Uterus (tissue), 4 donors: Measurements from ENCODE around the gene GAD2. TPM values are rescaled to one million over a fixed set of nuclear protein-coding genes. Genes with fewer than 3 reads are reported as not detected.

Source experiments
- DNase-seq, 2 donors: peaks; one replicate each; pipeline ENCODE4 v3.0.0-alpha.2; 2019 to 2020
- H3K27ac ChIP-seq, 2 donors: fragments of 200-600 bp; sonication (generic); 1 replicate in 1 of 2; 2 replicates in 1 of 2; pipeline ENCODE4 v1.5.1; 2016 to 2018
- H3K27me3 ChIP-seq, 2 donors: fragments of 200-600 bp; sonication (generic); one replicate each; pipeline ENCODE4 v1.5.1; 2018 to 2019; ENCODE audit warnings: control low read depth in 1 of 2
- H3K36me3 ChIP-seq, 2 donors: fragments of 200-600 bp; sonication (generic); one replicate each; pipeline ENCODE4 v1.5.1; 2019; ENCODE audit warnings: control low read depth in 1 of 2
- H3K4me1 ChIP-seq, 2 donors: fragments of 200-600 bp; sonication (generic); one replicate each; pipeline ENCODE4 v1.5.1; 2018 to 2019; ENCODE audit warnings: control low read depth in 1 of 2
- H3K4me3 ChIP-seq, 2 donors: fragments of 200-600 bp; sonication (generic); 1 replicate in 1 of 2; 2 replicates in 1 of 2; pipeline ENCODE4 v1.5.1; 2018 to 2019; ENCODE audit warnings: mild to moderate bottlenecking in 1 of 2
- H3K9me3 ChIP-seq, 2 donors: fragments of 200-600 bp; sonication (generic); one replicate each; pipeline ENCODE4 v1.5.1; 2019; ENCODE audit warnings: control low read depth in 1 of 2
- POLR2A ChIP-seq, 2 donors: fragments of 450-650 bp; IDR thresholded peaks; one replicate each; pipeline ENCODE4 v1.6.1; 2016; ENCODE audit warnings: antibody characterized with exemption in 2 of 2, mild to moderate bottlenecking in 1 of 2, moderate library complexity in 1 of 2
- intact Hi-C: fragments of 100-400 bp; cut with DNase I; formaldehyde crosslinking; loops from one replicate; pipeline ENCODE4 v1.15.1; 2023; ENCODE audit warnings: low total_unique reads
- total RNA-seq, 4 donors: library from RNA; depleted of rRNA in 3 of 4; stranded (reverse); fragments of >200 nt in 3 of 4; gene quantifications; one replicate each; pipeline versions ENCODE4 v1.1.0 to v1.2.4, GENCODE V29; 2014 to 2023
- TF ChIP-seq, protein P1 (sequence below), 4 experiments: fragments of 200-600 bp in 2 of 4; fragments of 450-650 bp in 2 of 4; sonication (generic) in 2 of 4; IDR thresholded peaks; one replicate each; pipeline ENCODE4 v1.5.1; 2016 to 2019; ENCODE audit warnings: antibody characterized with exemption in 4 of 4, mild to moderate bottlenecking in 2 of 4, moderate library complexity in 1 of 4
- donor health status: DM: yes; HTN: yes; CAD: no.

The GAD2 gene
- total RNA-seq, 4 donors from 2014 or later: not detected

DNA sequence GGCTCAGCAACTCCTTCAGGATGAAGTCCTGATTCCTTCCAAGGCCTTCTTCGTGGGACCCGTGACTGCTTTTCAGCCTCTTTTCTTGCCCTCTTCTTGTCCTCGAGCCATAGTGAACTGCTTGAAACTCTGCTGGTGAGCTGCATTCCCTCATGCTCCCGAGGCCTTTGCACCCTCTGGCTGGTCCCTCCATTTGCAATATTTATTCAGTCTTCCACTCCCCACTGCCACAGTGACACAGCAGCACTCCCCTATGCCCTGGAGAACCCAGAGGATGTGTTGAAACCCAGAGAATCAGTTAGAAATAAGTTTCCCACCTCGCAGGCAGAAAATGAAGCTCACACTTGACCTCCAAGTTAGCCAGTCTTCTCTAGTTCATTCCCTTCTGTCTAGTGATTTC is 22.3 kb upstream of the GAD2 start:
- no peak overlapping the region for H3K4me3 ChIP-seq
- TF ChIP-seq POLR2A (IDR thresholded peaks at IDR 0.05): no peak
- TF ChIP-seq, protein P1, sequence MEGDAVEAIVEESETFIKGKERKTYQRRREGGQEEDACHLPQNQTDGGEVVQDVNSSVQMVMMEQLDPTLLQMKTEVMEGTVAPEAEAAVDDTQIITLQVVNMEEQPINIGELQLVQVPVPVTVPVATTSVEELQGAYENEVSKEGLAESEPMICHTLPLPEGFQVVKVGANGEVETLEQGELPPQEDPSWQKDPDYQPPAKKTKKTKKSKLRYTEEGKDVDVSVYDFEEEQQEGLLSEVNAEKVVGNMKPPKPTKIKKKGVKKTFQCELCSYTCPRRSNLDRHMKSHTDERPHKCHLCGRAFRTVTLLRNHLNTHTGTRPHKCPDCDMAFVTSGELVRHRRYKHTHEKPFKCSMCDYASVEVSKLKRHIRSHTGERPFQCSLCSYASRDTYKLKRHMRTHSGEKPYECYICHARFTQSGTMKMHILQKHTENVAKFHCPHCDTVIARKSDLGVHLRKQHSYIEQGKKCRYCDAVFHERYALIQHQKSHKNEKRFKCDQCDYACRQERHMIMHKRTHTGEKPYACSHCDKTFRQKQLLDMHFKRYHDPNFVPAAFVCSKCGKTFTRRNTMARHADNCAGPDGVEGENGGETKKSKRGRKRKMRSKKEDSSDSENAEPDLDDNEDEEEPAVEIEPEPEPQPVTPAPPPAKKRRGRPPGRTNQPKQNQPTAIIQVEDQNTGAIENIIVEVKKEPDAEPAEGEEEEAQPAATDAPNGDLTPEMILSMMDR (IDR thresholded peaks at IDR 0.05): no peak
- no peak overlapping the region for H3K27ac ChIP-seq
- H3K4me1 ChIP-seq: no peaks in the 10 kb centered on the region
- DNase-seq: no peak
- no peaks in the 10 kb centered on the region for H3K9me3 ChIP-seq
- H3K36me3 ChIP-seq: no peaks in the 10 kb centered on the region
- H3K27me3 ChIP-seq: no peaks in the 10 kb centered on the region
- intact Hi-C loops: no loop called here

DNA sequence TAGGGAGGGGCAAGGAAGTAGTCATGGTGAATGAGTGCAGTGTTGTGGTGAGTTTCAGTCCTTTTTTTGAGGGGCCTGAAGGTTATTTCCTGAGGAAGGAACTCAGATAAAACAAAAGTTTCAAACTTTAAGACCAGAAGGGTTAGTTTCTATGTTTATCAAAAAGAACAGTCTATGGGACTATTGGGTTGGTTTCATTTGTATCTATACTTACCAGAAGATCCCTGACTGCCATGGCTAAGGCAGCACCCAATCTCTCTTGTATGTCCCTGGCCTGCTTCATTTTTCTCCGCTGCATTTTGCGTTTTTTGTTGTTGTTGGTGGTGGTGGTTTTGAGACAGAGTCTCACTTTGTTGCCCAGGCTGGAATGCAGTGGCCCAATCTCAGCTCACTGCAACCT is 19.3 kb upstream of the GAD2 start:
- TF ChIP-seq, protein P1 (IDR thresholded peaks at IDR 0.05): no peak
- no peak for TF ChIP-seq POLR2A (IDR thresholded peaks at IDR 0.05)
- Histone ChIP-seq H3K27me3 (no peaks in the 10 kb centered on the region), H3K27ac (no peak overlapping the region), H3K36me3 (no peaks in the 10 kb centered on the region), H3K4me3 (no peak overlapping the region), H3K9me3 (no peaks in the 10 kb centered on the region), H3K4me1 (no peaks in the 10 kb centered on the region)
- no peak for DNase-seq
- intact Hi-C loops: no loop called here

DNA sequence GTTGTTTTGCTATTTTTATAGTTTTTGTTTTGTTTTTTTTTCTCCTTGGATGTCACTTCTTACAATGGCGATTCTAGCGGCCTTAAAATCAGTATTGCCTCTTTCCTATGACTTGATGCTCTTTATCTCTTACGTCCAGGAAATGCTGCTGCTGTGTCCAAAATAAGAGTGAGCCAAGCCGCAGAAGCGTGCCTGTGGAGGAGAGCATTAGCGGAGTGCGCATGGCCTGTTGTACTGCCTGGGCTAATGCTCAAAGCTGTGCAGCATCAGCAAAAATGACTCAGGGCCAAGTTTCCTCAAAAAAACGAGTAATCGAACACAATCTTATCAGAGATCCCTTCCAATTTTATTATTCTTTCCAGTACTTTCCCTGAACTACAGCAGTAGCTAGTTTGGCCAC is 18.5 kb upstream of the GAD2 start:
- Histone ChIP-seq H3K9me3 (no peaks in the 10 kb centered on the region), H3K36me3 (no peaks in the 10 kb centered on the region), H3K4me3 (no peak overlapping the region), H3K27ac (no peak overlapping the region), H3K4me1 (no peaks in the 10 kb centered on the region), H3K27me3 (no peaks in the 10 kb centered on the region)
- DNase-seq: no peak
- intact Hi-C loops: no loop called here
- TF ChIP-seq, protein P1 (IDR thresholded peaks at IDR 0.05): no peak
- no peak for TF ChIP-seq POLR2A (IDR thresholded peaks at IDR 0.05)

DNA sequence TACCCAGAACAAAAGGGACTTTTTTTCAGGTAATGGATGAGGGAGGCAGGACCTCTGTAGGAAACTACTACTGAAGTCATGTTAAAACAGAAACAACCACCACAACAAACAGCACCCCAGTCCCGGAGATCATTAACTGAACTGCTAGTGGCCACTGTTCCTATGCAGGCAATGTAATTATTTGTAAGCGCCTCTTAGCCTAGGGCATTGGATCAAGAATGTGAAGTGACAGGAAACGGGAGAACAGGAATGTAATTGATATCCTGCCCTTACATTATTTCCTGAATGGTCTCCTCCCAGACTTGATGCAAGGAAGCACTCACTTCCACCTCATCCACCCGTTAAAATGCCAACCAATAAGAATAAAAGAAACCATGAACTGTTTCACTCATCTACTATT is 16.7 kb upstream of the GAD2 start:
- no peak overlapping the region for H3K27ac ChIP-seq
- intact Hi-C loops: no loop called here
- H3K4me1 ChIP-seq: no peaks in the 10 kb centered on the region
- no peaks in the 10 kb centered on the region for H3K27me3 ChIP-seq
- H3K36me3 ChIP-seq: no peaks in the 10 kb centered on the region
- no peak for DNase-seq
- H3K4me3 ChIP-seq: no peak overlapping the region
- no peak for TF ChIP-seq POLR2A (IDR thresholded peaks at IDR 0.05)
- TF ChIP-seq, protein P1 (IDR thresholded peaks at IDR 0.05): no peak
- H3K9me3 ChIP-seq: no peaks in the 10 kb centered on the region

DNA sequence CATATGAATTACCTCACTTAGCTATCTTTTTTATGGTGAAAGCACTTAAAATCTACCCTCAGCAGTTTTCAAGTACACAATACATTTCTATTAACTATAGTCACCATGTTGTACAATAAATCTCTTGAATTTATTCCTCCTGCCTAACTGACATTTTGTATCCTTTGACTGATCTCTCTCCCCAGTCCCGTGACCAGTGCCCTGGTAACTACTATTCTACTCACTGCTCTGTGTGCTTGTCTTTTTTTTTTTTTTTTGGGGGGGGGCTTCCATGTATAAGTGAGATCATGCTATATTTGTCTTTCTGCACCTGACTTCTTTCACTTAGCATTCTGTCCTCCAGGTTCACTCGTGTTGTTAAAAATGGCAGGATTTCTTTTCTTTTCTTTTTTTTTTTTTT is 11.4 kb upstream of the GAD2 start:
- H3K27ac ChIP-seq: no peak overlapping the region
- no peaks in the 10 kb centered on the region for H3K27me3 ChIP-seq
- intact Hi-C loops: no loop called here
- no peak for DNase-seq
- H3K4me3 ChIP-seq: no peak overlapping the region
- no peaks in the 10 kb centered on the region for H3K9me3 ChIP-seq
- H3K36me3 ChIP-seq: no peaks in the 10 kb centered on the region
- H3K4me1 ChIP-seq: no peaks in the 10 kb centered on the region
- TF ChIP-seq, protein P1 (IDR thresholded peaks at IDR 0.05): no peak
- no peak for TF ChIP-seq POLR2A (IDR thresholded peaks at IDR 0.05)
